ENCODE data around the gene EML6.

EML6 gene

DNA sequence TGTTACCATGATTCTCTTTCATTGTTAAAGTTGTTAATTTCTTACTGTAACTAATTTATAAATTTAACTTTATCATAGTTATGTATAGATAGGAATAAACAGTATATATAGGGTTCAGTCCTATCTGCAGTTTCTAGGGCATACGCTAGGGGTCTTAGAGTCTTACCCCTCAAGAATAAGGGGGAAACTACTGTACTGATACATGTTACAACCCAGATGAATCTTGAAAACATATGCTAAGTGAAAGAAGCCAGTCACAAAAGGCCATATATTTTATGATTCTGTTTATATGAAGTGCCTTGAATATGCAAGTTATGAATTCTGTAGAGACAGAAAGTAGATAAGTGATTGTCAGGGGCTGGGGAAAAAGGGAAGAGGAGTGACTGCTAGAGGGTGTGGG is 274.4 kb downstream of the EML6 start:
- no peak for DNase-seq
- no peak overlapping the region for H3K4me3 ChIP-seq (ENCODE audit: low read depth, low read length)
- TF ChIP-seq, protein P1, sequence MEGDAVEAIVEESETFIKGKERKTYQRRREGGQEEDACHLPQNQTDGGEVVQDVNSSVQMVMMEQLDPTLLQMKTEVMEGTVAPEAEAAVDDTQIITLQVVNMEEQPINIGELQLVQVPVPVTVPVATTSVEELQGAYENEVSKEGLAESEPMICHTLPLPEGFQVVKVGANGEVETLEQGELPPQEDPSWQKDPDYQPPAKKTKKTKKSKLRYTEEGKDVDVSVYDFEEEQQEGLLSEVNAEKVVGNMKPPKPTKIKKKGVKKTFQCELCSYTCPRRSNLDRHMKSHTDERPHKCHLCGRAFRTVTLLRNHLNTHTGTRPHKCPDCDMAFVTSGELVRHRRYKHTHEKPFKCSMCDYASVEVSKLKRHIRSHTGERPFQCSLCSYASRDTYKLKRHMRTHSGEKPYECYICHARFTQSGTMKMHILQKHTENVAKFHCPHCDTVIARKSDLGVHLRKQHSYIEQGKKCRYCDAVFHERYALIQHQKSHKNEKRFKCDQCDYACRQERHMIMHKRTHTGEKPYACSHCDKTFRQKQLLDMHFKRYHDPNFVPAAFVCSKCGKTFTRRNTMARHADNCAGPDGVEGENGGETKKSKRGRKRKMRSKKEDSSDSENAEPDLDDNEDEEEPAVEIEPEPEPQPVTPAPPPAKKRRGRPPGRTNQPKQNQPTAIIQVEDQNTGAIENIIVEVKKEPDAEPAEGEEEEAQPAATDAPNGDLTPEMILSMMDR (IDR thresholded peaks at IDR 0.05; ENCODE audit: low read depth, low read length, missing control alignments): no peak
- no peak overlapping the region for H3K27ac ChIP-seq
- no peaks in the 10 kb centered on the region for H3K36me3 ChIP-seq (replicated peaks)
- H3K27me3 ChIP-seq (replicated peaks): no peaks in the 10 kb centered on the region
- in situ Hi-C loops (cut with HindIII; ENCODE audit: low pct_ligation_motif_present, low sequenced_read_pairs): no loop called here

DNA sequence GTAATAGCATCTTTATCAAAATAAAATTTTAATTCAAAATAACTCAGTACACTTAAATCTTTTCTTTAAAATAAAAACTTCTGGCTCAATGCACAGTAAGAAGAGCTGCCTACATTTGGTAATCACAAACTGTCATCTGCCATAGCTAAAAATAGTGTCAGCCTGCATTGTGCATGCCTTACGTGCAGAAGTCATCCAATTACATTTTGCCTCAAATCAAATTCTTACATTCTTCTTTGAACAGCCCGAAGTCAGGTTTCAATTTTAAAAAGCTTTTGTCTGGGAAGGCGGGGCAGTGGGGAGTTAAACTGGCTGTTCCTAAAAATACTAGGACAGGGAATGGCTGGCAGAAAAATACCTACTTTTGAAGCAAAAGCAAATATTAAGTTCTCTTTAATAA is 275.7 kb downstream of the EML6 start:
- Histone ChIP-seq H3K27ac (no peak overlapping the region), H3K36me3 (replicated peaks) (no peaks in the 10 kb centered on the region), H3K4me3 (ENCODE audit: low read depth, low read length) (no peak overlapping the region), H3K27me3 (replicated peaks) (no peaks in the 10 kb centered on the region)
- in situ Hi-C loops (cut with HindIII; ENCODE audit: low pct_ligation_motif_present, low sequenced_read_pairs): no loop called here
- TF ChIP-seq, protein P1 (IDR thresholded peaks at IDR 0.05; ENCODE audit: low read depth, low read length, missing control alignments): no peak
- peak; percentile 51 for DNase-seq

DNA sequence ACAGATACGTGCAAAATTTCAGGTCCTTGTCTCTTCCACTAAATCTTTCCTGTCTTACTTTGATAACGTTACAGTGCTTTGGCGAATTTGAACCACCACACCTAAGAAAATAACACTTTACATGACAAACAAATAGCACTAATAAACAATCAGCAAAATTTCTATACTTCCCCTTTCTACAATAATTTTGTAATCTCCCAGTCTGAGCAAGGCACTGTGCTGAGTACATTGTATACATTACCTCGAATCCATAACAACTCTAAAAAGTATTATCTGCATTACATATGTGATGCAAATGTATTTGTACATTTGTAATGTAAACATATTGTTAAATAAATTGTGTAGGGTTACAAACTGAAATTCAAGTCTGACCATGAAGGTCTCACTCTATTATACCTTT is 276.9 kb downstream of the EML6 start:
- H3K36me3 ChIP-seq (replicated peaks): no peaks in the 10 kb centered on the region
- in situ Hi-C loops (cut with HindIII; ENCODE audit: low pct_ligation_motif_present, low sequenced_read_pairs): no loop called here
- TF ChIP-seq, protein P1 (IDR thresholded peaks at IDR 0.05; ENCODE audit: low read depth, low read length, missing control alignments): no peak
- H3K27me3 ChIP-seq (replicated peaks): no peaks in the 10 kb centered on the region
- no peak overlapping the region for H3K27ac ChIP-seq
- H3K4me3 ChIP-seq (ENCODE audit: low read depth, low read length): no peak overlapping the region
- no peak for DNase-seq

DNA sequence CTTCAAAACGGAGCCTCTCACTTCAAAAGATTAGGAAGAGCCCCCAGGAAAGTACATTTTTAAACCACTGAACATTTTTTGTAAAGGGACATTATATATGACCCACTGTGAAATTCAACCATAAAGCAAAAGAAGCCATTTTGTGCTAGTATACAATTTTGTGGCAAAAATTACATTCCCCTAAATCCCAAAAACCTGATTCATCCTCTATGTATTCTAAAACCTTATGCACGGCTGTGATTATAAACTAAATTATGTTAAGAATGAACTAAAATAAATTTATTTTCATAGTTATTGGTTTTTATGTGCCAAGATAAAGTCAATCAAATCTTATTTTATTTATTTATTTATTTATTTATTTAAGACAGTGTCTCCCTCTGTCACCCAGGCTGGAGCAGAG is 278.3 kb downstream of the EML6 start:
- H3K27ac ChIP-seq: no peak overlapping the region
- TF ChIP-seq, protein P1 (IDR thresholded peaks at IDR 0.05; ENCODE audit: low read depth, low read length, missing control alignments): no peak
- no peak overlapping the region for H3K4me3 ChIP-seq (ENCODE audit: low read depth, low read length)
- DNase-seq: no peak
- H3K36me3 ChIP-seq (replicated peaks): no peaks in the 10 kb centered on the region
- in situ Hi-C loops (cut with HindIII; ENCODE audit: low pct_ligation_motif_present, low sequenced_read_pairs): no loop called here
- H3K27me3 ChIP-seq (replicated peaks): no peaks in the 10 kb centered on the region

GRCh38 chr2:55003706-55004639 is 280.5 kb downstream of the EML6 start:
- in situ Hi-C loops (cut with HindIII; ENCODE audit: low pct_ligation_motif_present, low sequenced_read_pairs): no loop called here
- Histone ChIP-seq H3K27ac (no peak overlapping the region), H3K4me3 (ENCODE audit: low read depth, low read length) (no peak overlapping the region), H3K27me3 (replicated peaks) (no peaks in the 10 kb centered on the region), H3K36me3 (replicated peaks) (no peaks in the 10 kb centered on the region)
- DNase-seq: no peak
- TF ChIP-seq, protein P1 (IDR thresholded peaks at IDR 0.05; ENCODE audit: low read depth, low read length, missing control alignments): no peak
